Measurements from ENCODE around the gene STIP1.

STIP1 gene

GRCh38 chr11:64251016-64251752 is 65.2 kb downstream of the STIP1 start, which contains the start of gene PLCB3:
TSS of gene PLCB3 (plus strand) at chr11:64251530. CDS start at chr11:64251650, 120 bp downstream.
- DNase-seq (ENCODE audit: low read depth), result no peak

- no peak for DNase-seq (ENCODE audit: low read depth)
Observed at GRCh38 chr11:64251753-64252002, 65.7 kb downstream of the STIP1 start.

- no peak for DNase-seq (ENCODE audit: low read depth)
Observed at GRCh38 chr11:64252003-64252872, 66.3 kb downstream of the STIP1 start.

GRCh38 chr11:64253043-64253442 is 67.1 kb downstream of the STIP1 start:
- no peak for DNase-seq (ENCODE audit: low read depth)

GRCh38 chr11:64253481-64253880 is 67.5 kb downstream of the STIP1 start:
- no peak for DNase-seq (ENCODE audit: low read depth)
